Measurements from ENCODE around the gene GOPC. TPM values are rescaled to one million over a fixed set of nuclear protein-coding genes. Genes with fewer than 3 reads are reported as not detected.

Gene GOPC
- total and polyA plus RNA-seq, 2 of the 8 experiments (the other 6 are each of a cell fraction or from before 2014, with no cell fraction given): 5.3 to 19.4 TPM

DNA sequence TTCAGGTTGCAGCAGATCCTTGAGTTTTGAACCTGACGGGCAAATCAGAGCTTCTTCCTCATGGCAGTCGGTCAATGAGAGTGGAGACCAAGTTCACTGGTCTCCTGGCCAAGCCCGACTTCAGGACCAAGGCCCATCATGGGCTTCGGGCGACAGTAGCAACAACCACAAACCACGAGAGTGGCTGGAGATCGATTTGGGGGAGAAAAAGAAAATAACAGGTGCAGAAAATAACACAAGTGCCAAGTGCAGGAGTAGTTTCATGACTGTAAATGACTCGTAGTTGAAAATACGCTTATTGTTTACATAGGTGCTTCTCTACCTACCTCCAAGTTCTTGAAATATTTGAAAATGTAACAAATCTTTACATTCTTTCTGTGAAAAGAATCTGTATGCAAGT, 63.7 kb downstream of the GOPC start:
- no peak for FAIRE-seq
- Histone ChIP-seq H3K27me3 (replicated peaks in 1 of 4; ENCODE audit: control insufficient read depth in 3 of 4, extremely low read depth in 1 of 4, insufficient read depth in 3 of 4, low read length in 3 of 4) (no peaks in the 10 kb centered on the region), H4K8ac (ENCODE audit: extremely low read depth, insufficient read depth, low read length) (no peak overlapping the region), H3K23ac (ENCODE audit: insufficient read length) (no peak overlapping the region), H3K79me1 (ENCODE audit: low read depth, low read length) (no peaks in the 10 kb centered on the region), H3K9ac (replicated peaks in 1 of 4; ENCODE audit: extremely low read depth in 1 of 4, low read depth in 3 of 4, low read length in 3 of 4) (no peak overlapping the region), H3K14ac (ENCODE audit: insufficient read length) (no peak overlapping the region), H3K23me2 (ENCODE audit: low read depth, low read length) (no peaks in the 10 kb centered on the region), H3K18ac (ENCODE audit: extremely low read depth, low read length) (no peak overlapping the region), H3K27ac (ENCODE audit: low read depth, low read length) (no peak overlapping the region), H3K9me3 (ENCODE audit: insufficient read depth in 2 of 2, low read depth in 1 of 2, low read length in 1 of 2) (no peaks in the 10 kb centered on the region), H3K4ac (replicated peaks; ENCODE audit: insufficient read length, low read depth, low read length) (no peak overlapping the region), H3K4me2 (ENCODE audit: insufficient read depth in 1 of 2, low read depth in 2 of 2, low read length in 2 of 2) (no peak overlapping the region), H2BK12ac (ENCODE audit: low read depth, low read length) (no peak overlapping the region), H2AK5ac (ENCODE audit: low read depth, low read length) (no peak overlapping the region), H2BK5ac (ENCODE audit: low read depth, low read length) (no peak overlapping the region), H2BK15ac (ENCODE audit: low read length) (no peak overlapping the region), H3K4me3 (ENCODE audit: extremely low read depth in 1 of 4, insufficient read depth in 2 of 4, low read depth in 3 of 4, low read length in 4 of 4) (no peak overlapping the region), H3K79me2 (ENCODE audit: control insufficient read depth in 1 of 2, insufficient read depth in 2 of 2, low read length in 2 of 2) (no peaks in the 10 kb centered on the region), H2AFZ (ENCODE audit: low read length) (no peak overlapping the region), H2BK20ac (ENCODE audit: low read length) (no peak overlapping the region), H4K20me1 (replicated peaks in 1 of 2; ENCODE audit: control insufficient read depth in 1 of 2, insufficient read depth in 2 of 2, low read length in 2 of 2) (no peaks in the 10 kb centered on the region), H3K36me3 (ENCODE audit: control insufficient read depth in 2 of 4, insufficient read depth in 4 of 4, low read length in 3 of 4) (peaks cover 0 to 3% (median 0%) of the 10 kb centered on the region in 4 experiments; a peak in 1 of 8 replicates), H3K56ac (replicated peaks; ENCODE audit: insufficient read length, low read depth, low read length) (no peak overlapping the region), H2BK120ac (replicated peaks; ENCODE audit: low read depth, low read length) (no peak overlapping the region), H3K4me1 (replicated peaks in 1 of 4; ENCODE audit: control insufficient read depth in 3 of 4, insufficient read depth in 4 of 4, low read length in 3 of 4) (no peaks in the 10 kb centered on the region), H4K91ac (replicated peaks; ENCODE audit: insufficient read length, low read length) (no peak overlapping the region), H4K5ac (ENCODE audit: insufficient read length, low read depth, low read length) (no peak overlapping the region)
- WGBS, 2 experiments (ENCODE audit: extremely low coverage in 1 of 2, insufficient coverage in 1 of 2, insufficient read length in 1 of 2, insufficient replicate concordance in 2 of 2, low coverage in 1 of 2, low lambda C conversion rate in 2 of 2, missing lambda C conversion rate in 1 of 2): 88% methylated on average over 9 of the region's 9 CpGs; no CpG with 5 or more reads in 1 of the 2 experiments
- ChIA-PET POLR2A (ENCODE audit: partially characterized antibody) (no interaction called here), CTCF (ENCODE audit: partially characterized antibody) (no interaction called here)
- no peak for DNase-seq (ENCODE audit: low read depth in 1 of 2, low spot score in 2 of 2)
- no peak for TF ChIP-seq POLR2AphosphoS5 (IDR thresholded peaks at IDR 0.05; ENCODE audit: low read depth, low read length)
- no peak for TF ChIP-seq NRF1 (IDR thresholded peaks at IDR 0.05; ENCODE audit: low read depth, low read length)
- no peak for TF ChIP-seq JUN (IDR thresholded peaks at IDR 0.05; ENCODE audit: low read depth, low read length)
- TF ChIP-seq GTF2F1 (IDR thresholded peaks at IDR 0.05; ENCODE audit: borderline replicate concordance, low read depth, low read length): no peak
- no peak for TF ChIP-seq CBX5 (IDR thresholded peaks at IDR 0.05; ENCODE audit: low read depth, low read length)
- TF ChIP-seq E2F6 (IDR thresholded peaks at IDR 0.05): no peak
- no peak for TF ChIP-seq BRCA1 (IDR thresholded peaks at IDR 0.05; ENCODE audit: low read depth, low read length)
- TF ChIP-seq CTBP2 (IDR thresholded peaks at IDR 0.05; ENCODE audit: borderline replicate concordance, insufficient read depth, insufficient read length, low read length): no peak
- TF ChIP-seq, protein P1, sequence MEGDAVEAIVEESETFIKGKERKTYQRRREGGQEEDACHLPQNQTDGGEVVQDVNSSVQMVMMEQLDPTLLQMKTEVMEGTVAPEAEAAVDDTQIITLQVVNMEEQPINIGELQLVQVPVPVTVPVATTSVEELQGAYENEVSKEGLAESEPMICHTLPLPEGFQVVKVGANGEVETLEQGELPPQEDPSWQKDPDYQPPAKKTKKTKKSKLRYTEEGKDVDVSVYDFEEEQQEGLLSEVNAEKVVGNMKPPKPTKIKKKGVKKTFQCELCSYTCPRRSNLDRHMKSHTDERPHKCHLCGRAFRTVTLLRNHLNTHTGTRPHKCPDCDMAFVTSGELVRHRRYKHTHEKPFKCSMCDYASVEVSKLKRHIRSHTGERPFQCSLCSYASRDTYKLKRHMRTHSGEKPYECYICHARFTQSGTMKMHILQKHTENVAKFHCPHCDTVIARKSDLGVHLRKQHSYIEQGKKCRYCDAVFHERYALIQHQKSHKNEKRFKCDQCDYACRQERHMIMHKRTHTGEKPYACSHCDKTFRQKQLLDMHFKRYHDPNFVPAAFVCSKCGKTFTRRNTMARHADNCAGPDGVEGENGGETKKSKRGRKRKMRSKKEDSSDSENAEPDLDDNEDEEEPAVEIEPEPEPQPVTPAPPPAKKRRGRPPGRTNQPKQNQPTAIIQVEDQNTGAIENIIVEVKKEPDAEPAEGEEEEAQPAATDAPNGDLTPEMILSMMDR (IDR thresholded peaks at IDR 0.05; ENCODE audit: control extremely low read depth in 1 of 3, insufficient read depth in 1 of 3, low read depth in 1 of 3, low read length in 3 of 3): no peak
- TF ChIP-seq, protein P2, sequence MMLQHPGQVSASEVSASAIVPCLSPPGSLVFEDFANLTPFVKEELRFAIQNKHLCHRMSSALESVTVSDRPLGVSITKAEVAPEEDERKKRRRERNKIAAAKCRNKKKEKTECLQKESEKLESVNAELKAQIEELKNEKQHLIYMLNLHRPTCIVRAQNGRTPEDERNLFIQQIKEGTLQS (IDR thresholded peaks at IDR 0.05; ENCODE audit: insufficient read depth, low read depth, low read length): no peak
- no peak for TF ChIP-seq KDM4A (IDR thresholded peaks at IDR 0.05; ENCODE audit: low read depth, low read length, severe bottlenecking)
